ENCODE measurements around the gene GARS1.
"Not testable (repeated sequence)": the region's sequence is repeated elsewhere in the genome, so short reads cannot be mapped to it uniquely, and the experiment has no call there.

GARS1 gene, protein sequence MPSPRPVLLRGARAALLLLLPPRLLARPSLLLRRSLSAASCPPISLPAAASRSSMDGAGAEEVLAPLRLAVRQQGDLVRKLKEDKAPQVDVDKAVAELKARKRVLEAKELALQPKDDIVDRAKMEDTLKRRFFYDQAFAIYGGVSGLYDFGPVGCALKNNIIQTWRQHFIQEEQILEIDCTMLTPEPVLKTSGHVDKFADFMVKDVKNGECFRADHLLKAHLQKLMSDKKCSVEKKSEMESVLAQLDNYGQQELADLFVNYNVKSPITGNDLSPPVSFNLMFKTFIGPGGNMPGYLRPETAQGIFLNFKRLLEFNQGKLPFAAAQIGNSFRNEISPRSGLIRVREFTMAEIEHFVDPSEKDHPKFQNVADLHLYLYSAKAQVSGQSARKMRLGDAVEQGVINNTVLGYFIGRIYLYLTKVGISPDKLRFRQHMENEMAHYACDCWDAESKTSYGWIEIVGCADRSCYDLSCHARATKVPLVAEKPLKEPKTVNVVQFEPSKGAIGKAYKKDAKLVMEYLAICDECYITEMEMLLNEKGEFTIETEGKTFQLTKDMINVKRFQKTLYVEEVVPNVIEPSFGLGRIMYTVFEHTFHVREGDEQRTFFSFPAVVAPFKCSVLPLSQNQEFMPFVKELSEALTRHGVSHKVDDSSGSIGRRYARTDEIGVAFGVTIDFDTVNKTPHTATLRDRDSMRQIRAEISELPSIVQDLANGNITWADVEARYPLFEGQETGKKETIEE

DNA sequence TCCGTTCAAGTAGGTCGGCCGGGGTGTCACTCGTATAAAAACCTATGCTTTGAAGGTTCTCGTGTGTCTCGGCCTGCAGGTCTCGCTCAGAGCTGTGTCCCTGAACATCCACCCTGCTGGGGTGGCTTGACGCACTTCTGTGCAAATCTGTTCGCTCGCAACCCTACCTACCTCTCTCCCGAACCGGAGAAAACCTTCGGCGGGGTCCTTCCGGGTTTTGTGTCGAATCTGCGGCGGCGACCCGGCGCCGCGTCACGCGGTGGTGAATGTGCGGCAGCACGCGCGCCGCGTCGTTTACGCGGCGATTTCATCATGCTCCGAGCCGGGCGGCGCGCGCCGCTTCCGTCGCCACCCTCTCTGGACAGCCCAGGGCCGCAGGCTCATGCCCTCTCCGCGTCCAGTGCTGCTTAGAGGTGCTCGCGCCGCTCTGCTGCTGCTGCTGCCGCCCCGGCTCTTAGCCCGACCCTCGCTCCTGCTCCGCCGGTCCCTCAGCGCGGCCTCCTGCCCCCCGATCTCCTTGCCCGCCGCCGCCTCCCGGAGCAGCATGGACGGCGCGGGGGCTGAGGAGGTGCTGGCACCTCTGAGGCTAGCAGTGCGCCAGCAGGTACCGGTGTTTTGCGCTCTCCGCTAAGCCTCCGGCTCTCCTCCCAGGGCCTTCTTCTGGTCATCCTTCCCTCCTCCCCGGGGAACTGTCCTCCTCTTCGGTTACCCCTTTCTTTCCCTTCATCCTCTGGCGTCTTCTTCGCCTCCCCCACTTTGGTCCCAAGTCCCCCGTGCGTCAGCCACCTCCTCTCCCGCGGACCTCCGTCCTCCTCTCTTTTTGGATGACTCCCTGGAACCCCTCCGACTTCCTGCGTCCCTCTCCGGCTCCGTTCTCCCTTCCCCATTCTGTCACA is at the start of gene GARS1:
Gene GARS1 (plus strand): TSS at position 339 of the 896 bp plus-strand sequence. CDS start 44 bp downstream, at position 383.
- peak; percentile 32 for DNase-seq

DNA sequence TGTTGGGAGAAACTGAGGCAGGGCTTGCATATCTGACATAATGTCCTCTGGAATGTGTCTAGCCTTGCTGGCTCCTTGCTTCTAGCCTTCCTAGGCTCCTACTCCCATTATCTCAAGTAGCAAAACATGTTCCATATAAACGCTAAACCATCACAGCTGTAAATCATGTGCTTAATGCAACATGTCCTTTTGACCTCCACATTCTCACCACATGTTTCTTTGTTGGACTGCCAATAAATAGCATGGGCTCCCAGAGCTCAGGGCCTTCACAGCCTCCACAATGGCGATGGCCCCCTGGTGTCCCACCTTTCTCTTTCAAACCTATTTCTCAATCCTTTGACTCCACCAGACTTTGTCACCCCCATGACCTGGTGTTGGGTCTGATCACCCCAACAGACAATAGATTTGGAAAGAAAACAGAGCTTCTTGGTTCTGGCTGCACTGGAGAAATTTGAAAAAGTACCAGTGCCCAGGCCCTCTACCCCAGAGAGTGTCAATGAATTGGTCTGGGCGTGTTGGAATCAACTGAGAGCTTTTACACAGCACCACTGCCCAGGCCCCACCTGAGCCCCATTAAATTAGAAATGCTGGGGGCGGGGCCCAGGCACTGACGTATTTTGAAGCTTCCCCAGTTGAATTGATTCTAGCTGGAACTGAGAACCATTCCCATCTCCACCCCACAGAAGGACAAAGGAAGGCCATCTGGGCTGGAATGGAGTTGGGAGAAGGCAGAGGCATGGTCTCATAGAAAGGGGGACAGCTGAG is 48.7 kb upstream of the GARS1 start:
- DNase-seq, result no peak

GRCh38 chr7:30546596-30546995 is 48.1 kb upstream of the GARS1 start:
- no peak for DNase-seq

GRCh38 chr7:30548845-30549244 is 45.8 kb upstream of the GARS1 start:
- peak; percentile 39 for DNase-seq

DNA sequence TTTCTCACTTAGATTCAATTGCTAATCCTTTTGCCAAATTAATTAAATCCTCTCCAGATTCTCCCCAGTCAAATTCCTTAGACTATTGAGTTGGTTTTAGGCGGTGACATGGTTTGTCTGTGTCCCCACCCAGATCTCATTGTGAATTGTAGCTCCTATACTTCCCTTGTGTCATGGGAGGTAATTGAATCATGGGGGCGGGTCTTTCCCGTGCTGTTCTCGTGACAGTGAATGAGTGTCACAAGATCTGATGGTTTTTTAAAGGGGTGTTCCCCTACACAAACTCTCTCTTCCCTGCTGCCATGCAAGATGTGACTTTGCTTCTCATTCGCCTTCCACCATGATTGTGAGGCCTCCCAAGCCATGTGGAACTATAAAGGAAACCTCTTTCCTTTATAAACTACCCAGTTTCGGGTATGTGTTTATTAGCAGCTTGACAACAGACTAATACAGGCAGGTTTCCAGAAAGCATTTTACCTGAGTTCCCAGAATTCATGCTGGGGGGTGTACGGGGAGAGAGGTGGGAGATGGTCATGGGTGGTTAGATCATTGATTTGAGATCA is 44.7 kb upstream of the GARS1 start:
- DNase-seq, result no peak

DNA sequence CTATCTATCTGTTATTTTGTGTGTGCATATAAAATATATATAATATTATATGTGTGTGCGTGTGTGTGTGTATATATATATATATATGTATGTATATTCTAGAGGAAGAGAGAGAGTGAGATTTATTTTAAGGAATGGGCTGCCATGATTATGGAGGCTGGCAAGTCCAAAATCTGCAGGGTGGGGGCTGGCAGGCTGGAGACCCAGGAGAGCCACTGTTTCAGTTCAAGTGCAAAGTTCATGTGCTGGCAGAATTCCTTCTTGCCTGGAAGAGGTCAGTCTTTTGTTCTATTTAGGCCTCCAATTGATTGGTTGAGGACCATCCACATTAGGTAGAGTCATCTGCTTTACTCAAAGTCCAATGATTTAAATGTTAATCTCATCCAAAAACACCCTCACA is 42.3 kb upstream of the GARS1 start:
- no peak for DNase-seq

DNA sequence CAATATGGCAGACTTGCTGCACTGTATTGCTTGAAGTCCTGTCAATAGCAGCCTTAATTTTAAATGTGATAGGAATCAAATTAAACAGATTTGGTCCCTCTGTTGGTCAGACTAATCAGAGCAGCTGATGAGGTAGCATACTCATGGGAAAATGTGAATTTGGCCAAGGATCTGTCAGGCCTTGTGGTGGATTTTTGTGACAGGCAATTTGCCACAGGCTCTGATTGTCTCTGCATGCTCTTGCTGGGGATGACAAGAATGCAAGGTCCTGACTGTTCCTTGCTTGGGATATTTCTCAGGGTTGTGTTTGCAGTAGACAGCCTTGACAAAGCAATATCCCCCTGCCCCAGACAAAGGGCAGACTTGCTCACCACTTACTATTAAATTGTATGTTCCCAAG is 41.5 kb upstream of the GARS1 start:
- DNase-seq, result no peak

GRCh38 chr7:30553546-30553945 is 41.1 kb upstream of the GARS1 start:
- DNase-seq, result no peak

DNA sequence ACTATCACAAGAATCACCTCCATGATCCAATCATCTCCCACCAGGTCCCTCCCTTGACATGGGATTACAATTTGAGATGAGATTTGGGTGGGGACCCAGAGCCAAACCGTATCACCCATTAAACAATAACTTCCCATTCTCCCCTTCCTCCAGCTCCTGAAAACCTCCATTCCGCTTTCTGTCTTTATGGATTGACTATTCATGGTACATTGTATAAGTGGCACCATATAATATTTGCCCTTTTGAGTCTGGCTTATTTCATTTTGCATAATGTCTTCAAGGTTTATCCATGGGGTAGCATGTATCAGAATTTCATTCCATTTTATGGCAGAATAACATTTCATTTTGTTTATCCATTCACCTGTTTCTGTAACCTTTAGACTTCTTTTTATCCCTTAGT is 39.2 kb upstream of the GARS1 start:
- DNase-seq, result no peak

DNA sequence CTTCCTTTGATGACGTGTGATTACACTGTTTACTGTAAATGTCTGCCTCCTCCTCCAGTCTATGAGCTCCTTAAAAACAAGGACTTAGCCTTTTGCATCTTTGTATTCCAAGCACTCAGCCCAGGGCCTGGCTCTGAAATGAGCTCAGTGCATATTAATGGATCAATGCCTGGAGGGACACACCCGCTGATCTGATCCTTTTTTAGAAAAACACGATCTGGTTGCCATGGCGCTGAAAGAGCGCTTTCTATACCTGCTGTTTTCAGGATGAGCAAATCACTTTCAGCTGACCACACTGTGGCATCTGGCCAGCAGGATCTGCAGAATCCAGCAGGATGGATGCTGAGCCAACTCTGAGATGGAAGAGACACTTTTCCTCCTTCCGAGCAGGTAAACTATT is 37.8 kb upstream of the GARS1 start:
- DNase-seq, result no peak

GRCh38 chr7:30557245-30557644 is 37.4 kb upstream of the GARS1 start:
- DNase-seq, result no peak

DNA sequence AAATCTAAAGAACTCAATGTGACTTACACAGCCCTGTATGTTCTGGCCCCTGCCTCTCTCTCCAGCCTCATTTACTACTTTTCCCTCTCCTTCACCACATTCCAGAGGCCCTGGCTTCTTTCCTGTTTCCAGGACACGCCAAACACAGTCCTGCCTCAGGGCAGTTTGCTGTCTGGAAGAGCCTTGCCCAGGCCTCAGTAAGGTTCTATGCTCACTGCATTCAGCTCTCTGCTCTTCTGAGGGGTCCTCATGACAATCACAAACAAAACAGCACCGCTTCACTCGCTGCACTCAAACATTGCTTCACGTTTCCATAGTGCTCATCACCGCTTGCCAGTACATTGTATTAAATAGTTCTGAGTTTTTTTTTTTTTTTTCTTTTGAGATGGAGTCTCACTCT is 35.1 kb upstream of the GARS1 start:
- DNase-seq, result no peak

- no peak for DNase-seq
Observed at GRCh38 chr7:30561389-30561788, 33.3 kb upstream of the GARS1 start.

DNA sequence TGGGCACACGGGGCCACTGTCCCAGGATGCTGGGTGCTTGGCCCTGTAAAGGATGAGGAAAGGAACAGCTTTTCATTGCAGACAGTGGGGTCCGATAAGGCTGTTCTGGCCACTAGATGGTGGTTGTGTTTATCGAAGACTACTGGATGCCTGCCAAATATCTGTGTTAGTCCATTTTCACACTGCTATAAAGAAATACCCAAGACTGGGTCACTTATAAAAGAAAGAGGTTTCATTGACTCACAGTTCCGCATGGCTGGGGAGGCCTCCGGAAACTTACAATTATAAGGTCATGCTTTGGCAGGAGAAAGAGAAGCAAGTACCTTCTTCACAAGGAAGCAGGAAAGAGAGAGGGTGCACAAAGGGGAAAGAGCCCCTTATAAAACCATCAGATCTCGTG is 32.2 kb upstream of the GARS1 start:
- no peak for DNase-seq

DNA sequence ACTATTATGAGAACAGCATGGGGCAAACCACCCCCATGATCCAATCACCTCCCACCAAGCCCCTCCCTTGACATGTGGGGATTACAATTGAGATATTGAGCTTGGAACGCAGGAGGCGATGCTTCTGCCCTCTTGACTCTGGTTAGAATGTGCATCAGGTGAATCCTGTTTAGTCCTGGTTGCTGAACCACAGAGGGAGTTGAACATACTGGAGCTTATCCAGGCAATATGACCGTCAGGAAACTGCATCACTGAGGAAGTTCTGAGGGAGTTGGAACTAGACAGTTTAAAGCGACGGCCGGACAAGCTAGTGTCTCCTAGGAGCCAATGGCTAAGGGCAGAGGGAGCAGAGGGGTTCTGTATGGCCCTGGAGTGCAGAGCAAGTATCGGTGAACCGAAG is 31.8 kb upstream of the GARS1 start:
- DNase-seq, result no peak

DNA sequence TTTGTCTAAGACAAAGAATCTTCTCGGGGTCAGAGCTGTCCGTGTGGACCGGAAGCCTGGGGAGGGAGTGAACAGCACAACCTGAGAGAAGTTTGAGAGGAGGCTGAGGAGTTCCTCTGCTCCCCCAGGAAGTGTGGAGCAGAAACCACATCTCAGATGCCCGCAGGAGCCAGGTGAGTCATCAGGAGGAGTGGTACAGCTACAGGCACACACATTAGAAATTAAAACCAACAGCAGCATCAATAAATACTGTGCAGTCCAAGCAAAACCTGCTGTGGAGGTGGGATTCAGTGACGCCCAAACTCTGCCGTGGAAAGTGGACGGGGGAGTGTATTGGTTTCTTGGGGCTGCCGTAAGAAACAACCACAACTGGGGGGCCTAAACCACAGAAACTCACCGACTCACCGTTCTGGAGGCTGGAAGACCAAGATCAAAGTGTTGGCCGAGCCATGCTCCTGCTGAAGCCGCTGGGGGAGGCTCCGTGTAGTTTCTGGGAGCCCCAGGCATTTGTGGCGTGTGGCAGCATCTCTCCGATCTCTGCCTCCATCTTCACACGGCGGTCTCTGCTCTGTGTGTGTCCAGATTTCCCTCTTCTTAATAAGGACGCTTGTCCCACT is 31.2 kb upstream of the GARS1 start:
- DNase-seq, result no peak

GRCh38 chr7:30564243-30564892 is 30.3 kb upstream of the GARS1 start:
- DNase-seq, result peak; percentile 46

GRCh38 chr7:30566596-30566995 is 28.1 kb upstream of the GARS1 start:
- no peak for DNase-seq

DNA sequence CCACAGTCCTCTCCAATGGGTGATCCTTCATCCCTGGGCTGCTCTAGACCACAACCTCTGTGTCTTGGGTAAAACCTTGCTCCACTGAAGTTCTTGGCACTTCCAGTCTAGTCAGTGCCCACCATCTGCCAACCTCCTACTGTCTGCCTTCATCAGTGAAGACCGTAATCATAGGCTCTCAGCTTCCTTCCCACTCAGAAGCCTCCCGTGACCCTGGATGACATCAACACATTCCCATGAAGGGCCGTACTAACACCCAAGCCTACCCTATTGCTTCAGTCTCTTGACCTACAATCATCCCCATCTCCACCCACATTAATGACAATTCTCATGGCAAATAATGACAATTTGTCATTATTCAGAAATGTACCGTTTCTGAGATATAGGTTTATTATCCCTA is 27.6 kb upstream of the GARS1 start:
- DNase-seq, result no peak

- DNase-seq, result not testable (repeated sequence)
Observed at GRCh38 chr7:30570238-30570637, 24.4 kb upstream of the GARS1 start.

GRCh38 chr7:30572212-30572841 is 22.4 kb upstream of the GARS1 start:
- DNase-seq, result no peak
